HepG2 (cell line): Measurements from ENCODE around the gene ASF1B. TPM values are rescaled to one million over a fixed set of nuclear protein-coding genes. Genes with fewer than 3 reads are reported as not detected.

Experiments used
- ARID4A ChIP-seq: sonication (generic); formaldehyde crosslinking; IDR thresholded peaks from 2 replicates; pipeline ENCODE4 v1.5.0; 2020; ENCODE audit warnings: mild to moderate bottlenecking, missing genetic modification reagents, borderline replicate concordance
- ATF1 ChIP-seq: IDR thresholded peaks from 2 replicates; pipeline ENCODE4 v1.6.1; 2016; ENCODE audit warnings: mild to moderate bottlenecking, control low read depth
- BORCS8-MEF2B ChIP-seq: sonication (generic); formaldehyde crosslinking; IDR thresholded peaks from 2 replicates; pipeline ENCODE4 v1.8.0; 2022; ENCODE audit warnings: mild to moderate bottlenecking, missing genetic modification reagents
- BRCA1 ChIP-seq: sonication (generic); formaldehyde crosslinking; IDR thresholded peaks from 2 replicates; pipeline ENCODE4 v1.4.0; 2020; ENCODE audit warnings: missing genetic modification reagents
- FIP1L1 ChIP-seq: fragments of 200-400 bp; formaldehyde crosslinking; IDR thresholded peaks from 2 replicates; pipeline ENCODE4 v1.6.1; 2018; ENCODE audit warnings: low read depth, mild to moderate bottlenecking, low read length, moderate library complexity, borderline replicate concordance; ENCODE audit not compliant: insufficient read depth
- MAFK ChIP-seq, 2 experiments: IDR thresholded peaks in 1 of 2; conservative IDR thresholded peaks in 1 of 2; 2 replicates each; pipeline ENCODE4 v1.6.1; 2011; ENCODE audit warnings: improper control_type of control experiment in 2 of 2, low read length in 2 of 2
- MAX ChIP-seq: IDR thresholded peaks from 2 replicates; pipeline ENCODE4 v1.6.1; 2012; ENCODE audit warnings: inconsistent platforms
- TBX3 ChIP-seq: fragments of 450-650 bp; IDR thresholded peaks from 2 replicates; pipeline ENCODE4 v1.6.1; 2017; ENCODE audit warnings: antibody characterized with exemption, mild to moderate bottlenecking, inconsistent platforms, borderline replicate concordance
- TP53 ChIP-seq: sonication (generic); formaldehyde crosslinking; conservative IDR thresholded peaks from 2 replicates; pipeline ENCODE4 v1.4.0; 2020; ENCODE audit warnings: missing genetic modification reagents
- ZBTB42 ChIP-seq: sonication (generic); formaldehyde crosslinking; IDR thresholded peaks from 2 replicates; pipeline ENCODE4 v1.5.0; 2020; ENCODE audit warnings: mild to moderate bottlenecking, missing genetic modification reagents
- ZNF281 ChIP-seq: sonication (generic); formaldehyde crosslinking; IDR thresholded peaks from 2 replicates; pipeline ENCODE4 v1.4.0; 2020; ENCODE audit warnings: missing genetic modification reagents, borderline replicate concordance
- ZSCAN21 ChIP-seq: sonication (generic); formaldehyde crosslinking; IDR thresholded peaks from 2 replicates; pipeline ENCODE4 v1.8.0; 2022; ENCODE audit warnings: mild to moderate bottlenecking, missing genetic modification reagents, moderate library complexity, borderline replicate concordance
- polyA plus RNA-seq, 8 experiments: library from polyadenylated mRNA; depleted of rRNA in 3 of 8; stranded (reverse) in 7 of 8; unstranded in 1 of 8; fragments of >200 nt; fragmentation: Illumina TruSeq in 4 of 8; extraction: Trizol in 4 of 8; gene quantifications; 2 replicates each; pipeline versions ENCODE4 v1.2.1 to v1.2.3, GENCODE V29; 2011 to 2016; ENCODE audit warnings: low read depth in 4 of 8, missing spikeins in 1 of 8, mixed read lengths in 1 of 8; ENCODE audit not compliant: insufficient read depth in 1 of 8
- total RNA-seq, 5 experiments: library from RNA; depleted of rRNA; stranded (reverse); fragments of >200 nt; fragmentation: Illumina TruSeq; extraction: Trizol; gene quantifications; 2 replicates each; pipeline ENCODE4 v1.2.3, GENCODE V29; 2016; ENCODE audit warnings: low read depth in 1 of 5
- TF ChIP-seq, protein P1 (sequence below): sonication (generic); formaldehyde crosslinking; IDR thresholded peaks from 2 replicates; pipeline ENCODE4 v1.8.1; 2023; ENCODE audit warnings: mild to moderate bottlenecking, moderate library complexity, missing genetic modification reagents
- TF ChIP-seq, protein P2 (sequence below): sonication (generic); formaldehyde crosslinking; IDR thresholded peaks from 2 replicates; pipeline ENCODE4 v1.5.1; 2020; ENCODE audit warnings: mild to moderate bottlenecking, missing genetic modification reagents, moderate library complexity
- TF ChIP-seq, protein P3 (sequence below): sonication (generic); formaldehyde crosslinking; IDR thresholded peaks from 2 replicates; pipeline ENCODE4 v1.5.1; 2020; ENCODE audit warnings: missing genetic modification reagents, mild to moderate bottlenecking, borderline replicate concordance

ASF1B gene
- total and polyA plus RNA-seq, 2 of the 13 experiments (the other 11 are each of a cell fraction or from before 2014, with no cell fraction given), result 18.2 to 24.8 TPM

- TF ChIP-seq ARID4A, result peak; percentile 77; the same call in 1 of the 2 replicates
- peak; percentile 83 for TF ChIP-seq ATF1 (CRISPR knock-in tag)
- peak; percentile 88 for TF ChIP-seq ZNF281 (CRISPR knock-in tag)
- TF ChIP-seq ZBTB42 (CRISPR knock-in tag), result 0 out of 2 replicates have a peak, but pooled peaks have one; percentile 15
- peak; percentile 58; the same call in 1 of the 2 replicates for TF ChIP-seq ZSCAN21 (CRISPR knock-in tag)
- TF ChIP-seq TBX3, result no peak
- no peak for TF ChIP-seq FIP1L1
- peak; percentile 36 for TF ChIP-seq MAX
- TF ChIP-seq BORCS8-MEF2B (CRISPR knock-in tag), result no peak
- TF ChIP-seq, protein P1, sequence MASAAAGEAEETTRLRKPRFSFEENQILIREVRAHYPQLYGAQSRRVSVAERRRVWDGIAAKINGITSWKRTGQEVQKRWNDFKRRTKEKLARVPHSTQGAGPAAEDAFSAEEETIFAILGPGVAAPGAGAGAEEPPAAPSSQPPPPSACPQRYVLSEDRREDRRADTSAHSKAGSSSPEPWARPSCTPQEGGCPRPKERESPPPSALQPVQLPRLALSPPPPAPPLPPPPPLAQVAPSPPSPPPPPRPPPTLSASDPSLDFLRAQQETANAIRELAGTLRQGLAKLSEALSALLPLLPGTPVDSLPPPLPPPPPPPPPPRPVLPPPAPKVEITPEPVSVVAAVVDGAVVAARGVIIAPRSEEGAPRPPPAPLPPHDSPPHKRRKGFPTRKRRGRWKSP, result peak; percentile 83; the same call in 1 of the 2 replicates
- TF ChIP-seq TP53, result no peak
- TF ChIP-seq, protein P2, sequence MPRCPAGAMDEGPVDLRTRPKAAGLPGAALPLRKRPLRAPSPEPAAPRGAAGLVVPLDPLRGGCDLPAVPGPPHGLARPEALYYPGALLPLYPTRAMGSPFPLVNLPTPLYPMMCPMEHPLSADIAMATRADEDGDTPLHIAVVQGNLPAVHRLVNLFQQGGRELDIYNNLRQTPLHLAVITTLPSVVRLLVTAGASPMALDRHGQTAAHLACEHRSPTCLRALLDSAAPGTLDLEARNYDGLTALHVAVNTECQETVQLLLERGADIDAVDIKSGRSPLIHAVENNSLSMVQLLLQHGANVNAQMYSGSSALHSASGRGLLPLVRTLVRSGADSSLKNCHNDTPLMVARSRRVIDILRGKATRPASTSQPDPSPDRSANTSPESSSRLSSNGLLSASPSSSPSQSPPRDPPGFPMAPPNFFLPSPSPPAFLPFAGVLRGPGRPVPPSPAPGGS (CRISPR knock-in tag), result no peak
- TF ChIP-seq, protein P3, sequence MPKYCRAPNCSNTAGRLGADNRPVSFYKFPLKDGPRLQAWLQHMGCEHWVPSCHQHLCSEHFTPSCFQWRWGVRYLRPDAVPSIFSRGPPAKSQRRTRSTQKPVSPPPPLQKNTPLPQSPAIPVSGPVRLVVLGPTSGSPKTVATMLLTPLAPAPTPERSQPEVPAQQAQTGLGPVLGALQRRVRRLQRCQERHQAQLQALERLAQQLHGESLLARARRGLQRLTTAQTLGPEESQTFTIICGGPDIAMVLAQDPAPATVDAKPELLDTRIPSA (CRISPR knock-in tag), result 0 out of 2 replicates have a peak, but pooled peaks have one; percentile 76
- no peak for TF ChIP-seq BRCA1 (CRISPR knock-in tag)
- peak in 1 of 2 experiments; percentile 46; a peak in 2 of 4 replicates for TF ChIP-seq MAFK (conservative IDR thresholded peaks at IDR 0.05 in 1 of 2, IDR thresholded peaks at IDR 0.05 in 1 of 2; ENCODE audit: low read length in 2 of 2)
Observed at GRCh38 chr19:14080887-14081796, 55.2 kb downstream of the ASF1B start (continued).
